Neural crest cell (in vitro differentiated cells): ENCODE measurements around the gene LYL1. TPM values are rescaled to one million over a fixed set of nuclear protein-coding genes. Genes with fewer than 3 reads are reported as not detected.

ENCODE experiments used
- DNase-seq: peaks from one replicate; pipeline ENCODE4 v3.0.0; 2021; ENCODE audit warnings: low read depth, mixed read lengths, low spot score
- H3K27ac Mint-ChIP-seq: one replicate; pipeline ENCODE4 v1.8.0; 2021; ENCODE audit warnings: mild to moderate bottlenecking, mixed read lengths; ENCODE audit not compliant: unreplicated experiment
- H3K27me3 Mint-ChIP-seq: 2 replicates; pipeline ENCODE4 v1.8.0; 2021; ENCODE audit warnings: low read depth, mild to moderate bottlenecking, mixed read lengths
- H3K36me3 Mint-ChIP-seq: 2 replicates; pipeline ENCODE4 v1.8.0; 2021; ENCODE audit warnings: low read depth, mild to moderate bottlenecking, mixed read lengths
- H3K4me1 Mint-ChIP-seq: 2 replicates; pipeline ENCODE4 v1.8.0; 2021; ENCODE audit warnings: mixed read lengths
- H3K4me3 Mint-ChIP-seq: one replicate; pipeline ENCODE4 v1.8.0; 2021; ENCODE audit warnings: mild to moderate bottlenecking, mixed read lengths
- H3K9me3 Mint-ChIP-seq: 2 replicates; pipeline ENCODE4 v1.8.0; 2021; ENCODE audit warnings: mixed read lengths
- CTCF ChIP-seq: fragments of 200-600 bp; sonication (generic); conservative IDR thresholded peaks from 2 replicates; pipeline ENCODE4 v1.5.0; 2021; ENCODE audit warnings: antibody characterized with exemption, mild to moderate bottlenecking
- total RNA-seq: library from RNA; stranded (reverse); gene quantifications from 2 replicates; pipeline ENCODE4 v1.2.1, GENCODE V29; 2021

Gene LYL1
- total RNA-seq, 1 donor from 2014 or later, result 0.30 TPM

GRCh38 chr19:13120031-13120430, 17.4 kb upstream of the LYL1 start:
- TF ChIP-seq CTCF, result no peak
- no peaks in the 10 kb centered on the region for H3K36me3 Mint-ChIP-seq
- peaks cover 38% of the 10 kb centered on the region for H3K4me1 Mint-ChIP-seq
- peaks cover 2% of the 10 kb centered on the region for H3K27me3 Mint-ChIP-seq
- H3K27ac Mint-ChIP-seq, result no peak overlapping the region
- peak overlapping the region; percentile 90 for H3K4me3 Mint-ChIP-seq
- DNase-seq, result no peak
- no peaks in the 10 kb centered on the region for H3K9me3 Mint-ChIP-seq

- Mint-ChIP-seq H3K4me1 (peaks cover 38% of the 10 kb centered on the region), H3K4me3 (peak overlapping the region; percentile 90), H3K27me3 (peaks cover 2% of the 10 kb centered on the region), H3K36me3 (no peaks in the 10 kb centered on the region), H3K27ac (no peak overlapping the region), H3K9me3 (no peaks in the 10 kb centered on the region)
- DNase-seq, result no peak
- TF ChIP-seq CTCF, result no peak
Observed at GRCh38 chr19:13119627-13120026, 17.0 kb upstream of the LYL1 start.

- DNase-seq, result no peak
- peak overlapping the region; percentile 90 for H3K4me3 Mint-ChIP-seq
- peaks cover 2% of the 10 kb centered on the region for H3K27me3 Mint-ChIP-seq
- H3K36me3 Mint-ChIP-seq, result no peaks in the 10 kb centered on the region
- peaks cover 38% of the 10 kb centered on the region for H3K4me1 Mint-ChIP-seq
- H3K9me3 Mint-ChIP-seq, result no peaks in the 10 kb centered on the region
- H3K27ac Mint-ChIP-seq, result no peak overlapping the region
- no peak for TF ChIP-seq CTCF
Observed at GRCh38 chr19:13118424-13119193, 16.0 kb upstream of the LYL1 start.

- Mint-ChIP-seq H3K27ac (no peak within 1 kb of the TSS), H3K9me3 (no peaks in the 10 kb centered on the region), H3K36me3 (no peaks in the 10 kb centered on the region), H3K27me3 (peaks cover 2% of the 10 kb centered on the region), H3K4me1 (peaks cover 38% of the 10 kb centered on the region), H3K4me3 (peak within 1 kb of the TSS; percentile 99)
- TF ChIP-seq CTCF, result no peak
- peak; percentile 81 for DNase-seq
Observed at GRCh38 chr19:13117772-13118423, 15.2 kb upstream of the LYL1 start, which contains the start of gene NACC1. NACC1 (plus strand) TSS chr19:13118264; CDS start chr19:13135208, 16,944 bp downstream.

- no peak for TF ChIP-seq CTCF
Observed at GRCh38 chr19:13117176-13117771, 14.6 kb upstream of the LYL1 start.

More at GRCh38 chr19:13117176-13117771, 14.6 kb upstream of the LYL1 start:
- Mint-ChIP-seq H3K27ac (no peak overlapping the region), H3K27me3 (peaks cover 2% of the 10 kb centered on the region), H3K4me3 (peak overlapping the region; percentile 99), H3K9me3 (no peaks in the 10 kb centered on the region), H3K36me3 (no peaks in the 10 kb centered on the region), H3K4me1 (peaks cover 38% of the 10 kb centered on the region)
- no peak for DNase-seq
